GM12892 (cell line): ENCODE measurements around the gene ULK4.

Experiments
- POLR2A ChIP-seq: IDR thresholded peaks from 2 replicates; pipeline ENCODE4 v1.6.1; 2011; ENCODE audit warnings: low read depth, low read length, control low read depth
- POLR2AphosphoS5 ChIP-seq: IDR thresholded peaks from 2 replicates; pipeline ENCODE4 v1.6.1; 2011; ENCODE audit warnings: low read depth, low read length, control low read depth

GRCh38 chr3:41503998-41504623, 457.8 kb downstream of the ULK4 start:
- TF ChIP-seq POLR2AphosphoS5 (no peak), POLR2A (no peak)
